Urinary bladder (tissue), 4 donors: ENCODE results near the gene LRP1B. TPM values are rescaled to one million over a fixed set of nuclear protein-coding genes. Genes with fewer than 3 reads are reported as not detected.

Experiments used
- DNase-seq: peaks from one replicate; pipeline ENCODE4 v3.0.0-alpha.2; 2015; ENCODE audit errors: extremely low spot score
- H3K27ac ChIP-seq: one replicate; pipeline ENCODE4 v1.5.1; 2013; ENCODE audit warnings: low read depth, mild to moderate bottlenecking, moderate library complexity
- H3K36me3 ChIP-seq: one replicate; pipeline ENCODE4 v1.6.1; 2013; ENCODE audit warnings: mild to moderate bottlenecking, moderate library complexity; ENCODE audit not compliant: insufficient read depth
- H3K4me1 ChIP-seq: one replicate; pipeline ENCODE4 v1.6.1; 2013; ENCODE audit warnings: mild to moderate bottlenecking, moderate library complexity; ENCODE audit not compliant: insufficient read depth
- H3K4me3 ChIP-seq: one replicate; pipeline ENCODE4 v1.5.1; 2013; ENCODE audit warnings: low read depth, low read length
- WGBS: extraction: QIAGEN DNeasy Blood & Tissue Kit; methylation state at CpG from one replicate; pipeline ENCODE4 v1.1.7; 2013; 5-methylcytosine and 5-hydroxymethylcytosine counted together
- polyA plus RNA-seq: library from polyadenylated mRNA; stranded (reverse); fragments of 200-250 nt; gene quantifications from one replicate; pipeline ENCODE4 v1.2.3, GENCODE V29; 2013
- total RNA-seq: library from RNA; depleted of rRNA; stranded (reverse); fragments of >200 nt; gene quantifications from one replicate; pipeline ENCODE4 v1.2.3, GENCODE V29; 2014
- donor health status: healthy with polysubstance abuse.
- donor health status: healthy.

Gene LRP1B
- total and polyA plus RNA-seq, 2 donors = 0.05 to 13.3 TPM

DNA sequence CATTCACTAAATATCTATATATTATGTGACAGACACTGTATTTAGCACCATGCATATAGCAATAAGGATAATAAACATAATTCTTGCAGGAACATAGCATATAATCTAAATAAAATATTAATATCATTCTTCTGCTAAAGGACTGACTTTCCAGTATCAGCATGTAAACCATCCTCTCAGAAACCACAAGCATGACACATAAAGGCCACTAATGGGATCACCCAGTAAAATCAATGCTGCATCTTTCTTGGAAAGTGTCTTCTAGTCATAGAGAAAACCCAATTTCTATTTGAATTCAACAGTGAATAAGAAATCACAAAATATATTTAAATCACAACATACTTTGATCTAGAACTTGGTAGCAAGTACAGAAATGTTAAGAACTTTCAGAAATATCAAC is 5.8 kb upstream of the LRP1B start:
- H3K36me3 ChIP-seq = no peaks in the 10 kb centered on the region
- DNase-seq = no peak
- no peaks in the 10 kb centered on the region for H3K4me1 ChIP-seq
- H3K27ac ChIP-seq = no peak overlapping the region
- no peak overlapping the region for H3K4me3 ChIP-seq

GRCh38 chr2:142134911-142135310 is 4.1 kb upstream of the LRP1B start:
- DNase-seq = no peak
- WGBS = 75% methylated on average over 3 of the region's 3 CpGs
- Histone ChIP-seq H3K27ac (no peak overlapping the region), H3K4me1 (no peaks in the 10 kb centered on the region), H3K4me3 (no peak overlapping the region), H3K36me3 (no peaks in the 10 kb centered on the region)

DNA sequence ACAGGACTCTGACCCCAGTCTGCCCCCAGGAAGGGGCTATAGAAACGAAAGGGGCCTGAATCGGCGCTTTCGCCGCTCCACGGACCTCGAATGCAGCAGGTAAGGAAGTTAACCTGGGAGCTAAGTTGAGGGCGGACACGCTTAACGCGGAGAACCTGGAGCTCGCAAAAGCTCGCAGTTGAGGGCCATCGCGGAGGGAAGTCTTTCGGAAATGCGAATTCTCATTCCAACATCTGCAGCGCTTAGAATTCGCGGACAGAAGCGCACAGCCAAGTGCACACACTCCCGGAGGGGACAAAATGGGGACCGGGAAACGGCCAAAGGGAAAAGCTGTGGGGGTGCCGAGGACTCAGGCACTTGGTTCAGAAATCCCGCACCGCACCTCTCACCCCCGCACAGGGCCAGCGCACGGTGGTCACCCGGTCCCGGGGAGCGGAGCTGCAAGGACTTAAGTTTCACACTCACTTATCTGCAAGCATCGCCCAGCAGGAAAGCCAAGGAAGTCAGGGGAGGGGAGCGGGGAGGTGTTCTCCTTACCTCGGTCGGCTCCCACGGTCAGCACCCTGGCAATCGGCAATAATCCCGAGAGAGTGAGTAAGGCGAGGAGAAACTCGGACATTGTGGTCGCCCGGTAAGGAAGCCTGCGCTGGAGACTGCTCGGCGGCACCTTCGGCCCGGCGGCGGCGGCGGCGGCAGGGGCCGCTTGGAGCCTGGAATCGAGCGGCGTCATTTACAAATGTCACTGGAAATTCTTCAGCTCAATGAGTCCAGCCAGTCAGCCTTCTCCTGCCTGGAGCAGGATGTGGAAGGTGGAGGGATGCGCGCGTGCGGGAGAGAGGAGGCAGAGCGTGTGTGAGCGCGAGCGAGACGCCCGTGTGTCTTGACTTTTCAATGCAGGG is 456 bp downstream of the LRP1B start:
- DNase-seq = peak; percentile 79
- H3K27ac ChIP-seq = no peak overlapping the region
- H3K4me1 ChIP-seq = no peaks in the 10 kb centered on the region
- no peaks in the 10 kb centered on the region for H3K36me3 ChIP-seq
- H3K4me3 ChIP-seq = peak overlapping the region; percentile 33
- under 1% methylated on average over 68 of the region's 68 CpGs for WGBS

DNA sequence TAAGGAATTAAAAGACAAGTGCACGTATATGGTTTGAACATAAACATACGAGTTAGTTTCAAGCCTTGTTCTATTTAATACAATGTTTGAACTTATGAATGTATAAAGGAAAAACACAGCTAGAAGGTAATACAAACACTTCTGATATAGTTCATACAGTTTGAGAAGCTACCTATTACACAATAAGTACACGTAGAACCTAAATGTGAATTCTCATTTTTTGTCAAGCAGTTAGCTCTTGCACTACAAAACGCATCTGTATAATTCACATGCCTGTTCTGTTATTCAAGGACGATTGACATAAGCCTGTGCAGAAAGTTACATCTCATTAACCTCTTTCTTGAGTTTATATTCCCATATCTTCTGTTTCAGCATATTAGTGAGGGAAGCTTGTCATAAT is 2.7 kb downstream of the LRP1B start:
- no peak overlapping the region for H3K4me3 ChIP-seq
- H3K4me1 ChIP-seq = no peaks in the 10 kb centered on the region
- WGBS = 92% methylated on average over 5 of the region's 5 CpGs
- H3K27ac ChIP-seq = no peak overlapping the region
- no peaks in the 10 kb centered on the region for H3K36me3 ChIP-seq
- DNase-seq = no peak

- Histone ChIP-seq H3K27ac (no peak overlapping the region), H3K36me3 (no peaks in the 10 kb centered on the region)
- no peak for DNase-seq
Measured at GRCh38 chr2:142127248-142127647, 3.6 kb downstream of the LRP1B start.

GRCh38 chr2:142124706-142125105 is 6.1 kb downstream of the LRP1B start:
- no peak for DNase-seq
- Histone ChIP-seq H3K36me3 (no peaks in the 10 kb centered on the region), H3K4me3 (no peak overlapping the region), H3K4me1 (no peaks in the 10 kb centered on the region), H3K27ac (no peak overlapping the region)

More at GRCh38 chr2:142127248-142127647, 3.6 kb downstream of the LRP1B start:
- no peaks in the 10 kb centered on the region for H3K4me1 ChIP-seq
- no peak overlapping the region for H3K4me3 ChIP-seq

DNA sequence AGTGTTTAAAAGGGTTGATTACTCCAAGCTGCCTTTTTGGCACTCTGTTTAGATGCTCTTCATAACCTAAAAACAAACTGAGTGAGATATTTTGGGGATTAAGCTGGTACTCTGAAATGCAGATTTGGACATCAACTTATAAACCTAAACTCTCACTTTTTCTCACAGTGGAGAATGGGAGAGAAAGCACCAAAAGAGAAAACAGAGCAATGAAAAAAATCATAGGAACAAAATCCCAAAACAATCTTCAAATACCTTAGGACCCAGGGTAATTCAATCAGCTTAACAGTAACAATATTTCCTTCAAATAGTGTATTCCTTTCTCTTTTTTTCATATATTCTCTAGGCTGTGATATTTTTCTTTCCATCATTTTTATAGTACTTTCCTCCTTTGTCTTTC is 11.5 kb downstream of the LRP1B start:
- DNase-seq = no peak
- H3K36me3 ChIP-seq = no peaks in the 10 kb centered on the region
- H3K4me1 ChIP-seq = no peaks in the 10 kb centered on the region
- no peak overlapping the region for H3K27ac ChIP-seq
- H3K4me3 ChIP-seq = no peak overlapping the region

- DNase-seq = no peak
Measured at GRCh38 chr2:142112757-142113221, 18.0 kb downstream of the LRP1B start.

GRCh38 chr2:142104134-142104758 is 26.6 kb downstream of the LRP1B start:
- H3K27ac ChIP-seq = no peak overlapping the region
- no peaks in the 10 kb centered on the region for H3K4me1 ChIP-seq
- 33% methylated on average over 2 of the region's 2 CpGs for WGBS
- H3K4me3 ChIP-seq = no peak overlapping the region
- H3K36me3 ChIP-seq = no peaks in the 10 kb centered on the region
- peak; percentile 3 for DNase-seq

More at GRCh38 chr2:142112757-142113221, 18.0 kb downstream of the LRP1B start:
- no peak overlapping the region for H3K27ac ChIP-seq
- H3K36me3 ChIP-seq = no peaks in the 10 kb centered on the region
- H3K4me1 ChIP-seq = no peaks in the 10 kb centered on the region
- no peak overlapping the region for H3K4me3 ChIP-seq

DNA sequence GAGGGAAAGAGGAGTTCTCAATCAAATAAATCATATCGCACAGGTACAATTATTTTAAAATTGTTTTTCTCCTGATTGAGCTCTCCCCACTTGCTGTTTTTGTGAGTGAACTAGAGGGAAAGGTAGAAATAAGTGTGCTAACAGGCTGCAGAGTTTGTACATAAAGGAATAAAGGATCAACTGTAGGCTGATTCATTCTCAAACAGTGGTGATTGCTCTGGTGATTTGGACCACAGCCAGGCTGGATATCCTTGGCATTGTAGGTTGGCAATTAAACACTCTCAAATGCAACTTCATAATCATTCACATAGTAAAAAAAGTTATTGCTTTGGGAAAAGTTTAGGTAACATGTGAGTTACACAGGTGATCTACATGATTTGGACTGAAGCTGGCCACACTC is 29.8 kb downstream of the LRP1B start:
- Histone ChIP-seq H3K36me3 (no peaks in the 10 kb centered on the region), H3K4me3 (no peak overlapping the region), H3K27ac (no peak overlapping the region), H3K4me1 (no peaks in the 10 kb centered on the region)
- 91% methylated on average over 1 of the region's 1 CpG for WGBS
- DNase-seq = no peak

DNA sequence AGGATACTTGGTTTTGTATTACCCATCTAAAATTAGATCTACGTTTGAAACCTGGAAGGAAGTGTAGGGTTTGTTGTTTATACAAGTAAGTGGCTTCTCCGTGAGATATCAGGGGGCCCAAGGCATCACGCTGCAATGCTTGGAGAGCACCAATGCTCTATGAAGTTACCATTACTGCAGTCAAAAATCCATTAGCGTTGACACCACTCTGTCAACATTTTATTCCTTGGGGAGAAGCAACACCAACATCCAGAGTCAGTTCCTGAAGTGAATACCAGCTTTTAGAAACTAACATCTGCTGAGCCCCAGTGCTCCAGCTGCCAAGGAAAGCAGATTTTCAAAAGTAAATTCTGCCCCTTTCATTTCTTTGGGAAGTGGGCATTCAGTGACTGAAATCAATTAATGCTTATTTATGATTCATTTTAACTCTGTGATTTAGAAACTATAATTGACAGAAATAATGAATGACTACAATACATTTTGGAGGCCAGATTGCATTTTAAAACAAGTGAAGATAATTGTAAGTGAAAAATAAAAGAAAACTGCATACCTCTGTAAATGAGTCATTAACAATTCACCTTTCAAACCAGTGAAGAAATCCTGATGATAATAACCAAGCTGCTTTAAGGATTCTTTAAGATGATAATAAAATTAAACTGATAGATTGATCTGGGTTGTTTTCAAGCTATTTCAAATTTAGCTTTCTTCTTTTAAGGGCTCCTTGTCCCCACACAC is 30.5 kb downstream of the LRP1B start:
- 70% methylated on average over 4 of the region's 4 CpGs for WGBS
- Histone ChIP-seq H3K4me3 (no peak overlapping the region), H3K4me1 (no peaks in the 10 kb centered on the region), H3K36me3 (no peaks in the 10 kb centered on the region), H3K27ac (no peak overlapping the region)
- DNase-seq = no peak

DNA sequence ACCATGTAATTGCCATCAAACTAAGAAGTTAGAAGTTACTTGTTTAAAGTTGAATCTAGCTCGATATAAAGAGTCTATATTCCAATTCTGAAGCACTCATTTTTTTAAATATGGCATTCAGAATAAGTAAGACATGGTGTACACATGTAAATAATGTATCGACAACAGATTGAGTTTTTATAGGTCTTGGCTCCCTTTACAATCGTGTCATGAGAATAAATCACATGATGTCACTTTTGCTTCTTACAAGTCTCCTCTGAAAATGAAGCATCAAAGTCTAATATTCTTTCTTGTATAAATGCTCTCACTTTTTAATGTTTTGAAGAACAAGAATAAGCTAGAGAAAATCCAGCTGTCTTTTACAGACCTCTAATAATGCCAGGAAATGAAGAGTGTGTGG is 33.1 kb downstream of the LRP1B start:
- no peak overlapping the region for H3K4me3 ChIP-seq
- H3K4me1 ChIP-seq = no peaks in the 10 kb centered on the region
- DNase-seq = no peak
- no peaks in the 10 kb centered on the region for H3K36me3 ChIP-seq
- H3K27ac ChIP-seq = no peak overlapping the region
- WGBS = 49% methylated on average over 3 of the region's 3 CpGs

GRCh38 chr2:142095647-142096046 is 35.2 kb downstream of the LRP1B start:
- H3K4me3 ChIP-seq = no peak overlapping the region
- no peak for DNase-seq
- 94% methylated on average over 2 of the region's 2 CpGs for WGBS

GRCh38 chr2:142094233-142094632 is 36.6 kb downstream of the LRP1B start:
- no peak overlapping the region for H3K4me3 ChIP-seq
- no peak for DNase-seq
- 62% methylated on average over 2 of the region's 2 CpGs for WGBS

More at GRCh38 chr2:142095647-142096046, 35.2 kb downstream of the LRP1B start:
- no peak overlapping the region for H3K27ac ChIP-seq
- H3K36me3 ChIP-seq = no peaks in the 10 kb centered on the region
- no peaks in the 10 kb centered on the region for H3K4me1 ChIP-seq

More at GRCh38 chr2:142094233-142094632, 36.6 kb downstream of the LRP1B start:
- H3K4me1 ChIP-seq = no peaks in the 10 kb centered on the region
- no peaks in the 10 kb centered on the region for H3K36me3 ChIP-seq
- no peak overlapping the region for H3K27ac ChIP-seq
